ENCODE results near the gene CADPS2.

CADPS2 gene

DNA sequence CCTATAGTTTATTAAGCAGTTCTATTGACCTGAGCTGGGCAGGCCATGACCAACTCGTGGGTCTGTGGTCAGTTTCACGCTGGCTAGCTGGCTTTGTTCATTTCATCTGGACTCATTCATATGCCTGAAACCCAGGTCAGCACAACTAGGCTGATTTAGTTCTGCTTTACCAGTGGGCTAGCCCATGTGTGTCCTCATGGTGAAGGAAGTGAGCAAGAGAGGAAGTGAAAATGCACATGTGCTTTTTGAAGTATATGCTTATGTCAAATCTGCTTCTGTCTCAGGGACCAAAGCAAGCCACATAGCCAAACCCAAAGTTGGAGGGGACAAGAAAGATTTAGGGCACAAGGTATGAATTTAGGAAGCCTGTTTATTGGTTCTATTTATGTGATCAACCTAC, 341.8 kb downstream of the CADPS2 start:
- in situ Hi-C loops (cut with HindIII; ENCODE audit: low sequenced_read_pairs) = no loop called here

DNA sequence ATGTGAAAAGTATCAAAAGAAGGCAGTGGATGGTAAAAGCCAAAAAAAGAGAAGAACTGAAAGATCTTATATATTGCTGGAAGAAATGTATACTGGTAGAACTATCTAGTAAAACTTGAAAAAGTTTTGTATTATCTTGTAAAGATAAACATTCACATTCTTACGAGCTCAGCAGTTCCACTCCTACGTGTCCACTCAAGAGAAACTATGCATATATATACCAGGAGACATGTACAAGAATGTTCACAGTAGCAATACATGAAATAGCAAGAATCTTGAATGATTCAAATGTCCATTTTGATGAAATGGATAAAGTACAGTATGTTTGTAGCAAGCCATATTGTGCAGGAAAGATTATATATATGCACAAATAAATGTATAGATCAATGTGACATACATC, 342.4 kb downstream of the CADPS2 start:
- in situ Hi-C loops (cut with HindIII; ENCODE audit: low sequenced_read_pairs) = no loop called here

DNA sequence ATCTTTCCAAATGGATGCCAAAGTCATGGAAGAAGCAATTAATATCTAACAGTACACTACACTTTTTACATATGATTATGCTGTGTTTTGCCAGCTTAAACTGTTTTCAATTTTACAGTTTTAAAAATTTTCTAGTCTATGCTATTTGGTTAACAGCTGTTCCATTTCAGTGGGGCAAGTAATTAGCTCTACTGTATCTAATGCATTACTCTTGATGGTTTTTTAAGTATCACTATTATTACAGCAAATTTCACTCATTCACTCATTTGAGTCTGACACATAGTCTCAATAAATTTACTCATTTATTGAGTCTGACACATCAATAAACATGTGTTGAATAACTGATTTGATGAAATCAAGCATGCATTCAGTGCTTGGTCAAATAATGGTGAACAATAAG, 343.1 kb downstream of the CADPS2 start:
- in situ Hi-C loops (cut with HindIII; ENCODE audit: low sequenced_read_pairs) = no loop called here

DNA sequence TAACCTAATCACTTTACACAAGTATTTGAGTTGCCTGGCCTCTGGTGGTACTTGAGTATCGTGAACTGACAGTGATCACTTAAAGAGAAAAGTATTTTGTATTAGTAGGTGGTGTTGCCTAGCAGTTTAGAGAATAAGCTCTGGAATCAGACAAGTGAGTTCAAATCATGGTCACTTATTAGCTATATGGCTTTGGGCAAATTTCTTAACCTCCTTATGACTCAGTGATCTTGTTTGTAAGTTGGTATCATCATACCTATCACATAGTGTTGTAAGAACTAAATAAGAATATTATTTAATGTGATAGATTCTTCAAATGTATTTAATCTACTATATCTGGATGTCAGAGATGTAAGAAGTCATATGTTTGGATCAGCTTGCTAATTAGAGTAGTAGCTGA, 351.2 kb downstream of the CADPS2 start:
- in situ Hi-C loops (cut with HindIII; ENCODE audit: low sequenced_read_pairs) = no loop called here

DNA sequence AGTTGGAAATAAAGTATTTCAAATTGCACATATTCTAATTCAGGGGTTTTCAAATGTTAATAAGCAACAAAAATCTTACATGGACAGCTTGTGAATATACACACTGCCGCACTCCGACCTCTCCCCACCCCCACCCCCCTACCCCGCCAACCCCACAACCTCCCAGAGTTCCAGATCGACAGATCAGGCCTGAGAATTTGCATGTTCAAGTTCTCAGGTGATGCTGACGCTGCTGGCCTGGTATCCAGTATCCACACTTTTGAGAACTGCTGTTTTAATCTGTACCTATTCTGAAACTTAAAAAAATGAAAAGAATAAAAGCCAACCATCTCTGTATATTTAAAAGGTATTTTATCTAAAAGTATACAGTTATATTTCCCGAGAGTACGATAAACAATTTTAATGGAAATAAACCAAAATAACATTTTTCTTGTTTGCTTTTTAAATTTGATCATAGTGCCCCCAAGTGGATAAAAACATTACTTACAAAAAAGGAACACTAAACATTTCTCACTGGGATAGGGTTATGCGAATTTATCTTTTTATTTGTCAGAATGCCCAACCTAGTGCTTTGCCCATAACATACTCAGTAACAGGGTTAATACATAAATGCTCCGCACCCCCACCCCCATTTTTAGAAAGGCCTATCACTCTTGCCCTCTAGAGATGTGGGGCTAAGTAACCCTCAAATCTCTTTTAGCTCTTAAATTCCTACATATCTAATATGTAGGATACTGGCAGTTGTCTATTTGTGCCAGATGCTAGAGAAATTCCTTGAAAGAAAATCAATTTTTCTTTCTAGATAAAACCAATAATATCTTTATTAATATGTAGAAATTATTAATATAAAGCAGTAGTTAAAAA, 353.6 kb downstream of the CADPS2 start:
- in situ Hi-C loops (cut with HindIII; ENCODE audit: low sequenced_read_pairs) = no loop called here

DNA sequence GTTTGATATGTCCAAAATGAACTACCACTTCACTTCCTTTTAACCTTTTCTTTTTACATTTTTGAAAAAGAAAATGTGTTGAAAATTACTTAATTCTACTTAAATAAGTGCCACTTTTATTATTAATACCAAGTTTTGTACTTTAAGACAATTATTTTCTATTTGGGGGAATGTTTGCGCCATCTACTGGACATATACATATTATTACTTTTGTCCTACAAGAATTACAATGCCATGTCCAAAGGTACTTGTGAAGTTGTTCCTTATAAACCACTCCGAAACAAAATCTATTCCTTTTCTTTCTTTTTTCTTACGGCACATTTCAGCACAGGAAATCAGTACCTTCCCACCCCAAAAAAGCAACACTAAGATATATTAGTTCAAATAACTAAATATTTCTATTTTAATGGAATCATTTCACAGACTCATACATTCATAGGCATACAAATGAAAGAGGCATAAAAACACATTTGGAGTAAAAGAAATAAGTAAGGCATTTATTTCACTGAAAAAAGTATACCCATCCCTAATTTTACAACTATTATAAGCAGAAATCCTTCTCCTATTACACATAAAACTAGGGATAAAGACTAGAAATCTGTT, 357.3 kb downstream of the CADPS2 start:
- in situ Hi-C loops (cut with HindIII; ENCODE audit: low sequenced_read_pairs) = no loop called here

DNA sequence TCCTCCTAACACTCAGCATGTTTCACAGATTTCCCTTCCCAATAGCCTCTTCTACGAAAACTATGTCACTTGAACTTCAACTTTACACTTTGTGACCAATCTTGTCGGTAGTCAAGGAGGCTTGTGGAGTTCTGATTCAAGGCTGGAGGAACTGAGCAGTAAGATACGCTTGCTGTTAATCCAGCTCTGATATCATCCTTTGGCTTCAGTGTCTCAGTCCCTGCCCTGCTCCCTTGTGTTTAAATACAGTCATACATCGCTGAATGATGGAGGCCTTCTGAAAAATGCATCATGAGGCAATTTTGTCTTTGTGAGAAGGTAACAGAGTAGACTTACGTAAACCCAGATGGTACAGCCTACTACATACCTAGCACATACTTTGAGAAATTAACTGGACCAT, 360.9 kb downstream of the CADPS2 start:
- in situ Hi-C loops (cut with HindIII; ENCODE audit: low sequenced_read_pairs) = no loop called here

DNA sequence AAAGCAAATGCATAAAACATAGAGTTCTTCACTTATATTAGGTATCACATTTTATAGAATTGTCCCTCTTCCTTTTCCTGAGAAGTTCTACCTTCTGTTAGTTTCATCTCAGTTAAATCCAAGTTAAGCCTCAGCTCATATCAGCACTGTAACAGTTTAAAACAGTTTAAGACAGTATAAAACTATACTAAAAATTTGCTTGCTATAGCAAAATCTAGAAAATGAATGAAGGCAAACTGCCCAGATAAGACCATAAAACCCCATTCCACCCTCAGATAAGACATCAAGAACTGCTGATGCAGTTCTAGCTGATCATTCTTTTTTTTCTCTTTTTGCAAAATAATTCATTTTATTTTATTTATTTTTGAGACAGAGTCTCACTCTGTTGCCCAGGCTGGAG, 364.5 kb downstream of the CADPS2 start:
- in situ Hi-C loops (cut with HindIII; ENCODE audit: low sequenced_read_pairs) = loop anchor here (25.0 kb wide), 1 partner anchor 309 kb away; no protein-coding TSS in a partner anchor

DNA sequence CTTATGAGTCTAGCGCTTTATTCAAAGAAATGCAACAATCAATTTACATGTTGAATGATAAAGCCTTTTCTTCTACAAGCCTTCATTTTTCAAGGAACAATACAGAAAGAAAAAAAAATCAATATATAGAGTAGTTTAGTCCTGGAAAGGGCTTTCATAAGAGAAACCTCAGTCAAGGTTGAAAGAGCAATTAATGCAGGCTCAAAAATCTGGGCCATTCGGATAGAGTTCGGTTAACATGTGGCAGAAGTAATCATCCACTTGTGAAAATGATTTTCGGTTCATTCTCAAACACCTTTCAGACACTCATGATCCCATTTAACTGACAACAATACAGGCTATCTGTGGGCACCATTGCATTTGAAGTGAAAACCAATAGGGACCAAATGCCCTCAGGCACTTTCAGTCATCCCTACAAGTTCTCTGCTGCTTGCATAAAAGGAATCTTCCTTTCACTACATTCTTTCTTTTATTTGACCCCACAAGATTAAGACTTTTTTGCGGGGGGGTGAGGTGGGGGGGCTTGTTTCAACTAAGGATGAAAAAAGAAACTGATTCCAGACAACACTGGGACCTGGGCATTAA, 365.2 kb downstream of the CADPS2 start:
- in situ Hi-C loops (cut with HindIII; ENCODE audit: low sequenced_read_pairs) = loop anchor here (25.0 kb wide), 1 partner anchor 309 kb away; no protein-coding TSS in a partner anchor

DNA sequence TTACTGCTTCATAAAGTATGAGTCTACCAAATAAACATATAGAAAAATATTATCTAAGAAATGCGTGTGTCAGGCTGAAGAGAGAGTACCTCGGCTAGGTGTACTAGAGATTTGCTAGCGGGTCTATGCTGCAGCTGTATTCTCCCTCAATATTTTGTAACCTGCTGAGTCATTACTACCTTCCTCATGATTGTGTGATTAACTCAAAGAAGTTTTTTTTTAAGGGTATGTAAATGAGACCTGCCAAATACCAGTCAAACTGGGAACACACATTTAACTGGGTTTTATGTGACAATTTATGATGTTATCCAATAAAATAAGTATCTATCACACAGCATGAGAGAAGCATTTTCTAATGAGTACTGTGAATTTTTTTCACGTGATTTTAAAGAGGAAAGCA, 367.8 kb downstream of the CADPS2 start:
- in situ Hi-C loops (cut with HindIII; ENCODE audit: low sequenced_read_pairs) = loop anchor here (25.0 kb wide), 1 partner anchor 306 kb away; no protein-coding TSS in a partner anchor

DNA sequence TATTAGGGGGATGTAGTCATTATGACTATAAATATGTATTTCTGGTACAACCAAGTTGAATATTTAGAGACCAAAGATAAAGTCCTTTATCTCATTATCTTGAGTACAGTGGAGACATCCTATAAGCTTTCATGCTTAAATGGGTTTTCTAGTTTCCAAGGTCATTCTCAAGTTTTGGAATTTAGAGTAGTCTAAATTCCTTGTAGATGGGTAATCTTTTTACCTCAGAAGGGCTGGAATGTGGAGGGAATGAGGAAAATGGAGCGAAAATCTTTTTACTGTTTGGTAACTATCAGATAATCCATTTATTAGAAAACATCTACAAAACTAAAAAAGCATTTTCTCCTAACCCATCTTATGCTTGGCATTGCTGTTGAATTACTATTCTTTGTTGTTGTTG, 368.7 kb downstream of the CADPS2 start:
- in situ Hi-C loops (cut with HindIII; ENCODE audit: low sequenced_read_pairs) = loop anchor here (25.0 kb wide), 1 partner anchor 305 kb away; no protein-coding TSS in a partner anchor

DNA sequence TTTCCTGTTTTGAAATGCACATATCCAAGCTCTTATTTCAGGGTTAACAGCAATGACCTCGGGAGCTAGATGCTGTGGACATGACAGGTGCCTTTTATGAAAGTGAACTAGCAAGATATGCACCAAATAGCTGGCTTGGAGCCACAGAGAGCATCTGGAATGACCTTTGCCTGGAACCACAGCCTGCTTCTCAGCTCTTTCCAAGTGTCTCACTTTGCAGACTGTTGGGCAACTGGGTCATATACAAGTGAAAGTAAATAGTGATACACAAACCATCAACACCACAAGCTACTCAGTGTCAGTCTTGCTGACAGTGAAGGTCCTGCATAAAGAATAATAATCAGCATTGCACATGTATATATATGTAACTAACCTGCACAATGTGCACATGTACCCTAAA, 370.9 kb downstream of the CADPS2 start:
- in situ Hi-C loops (cut with HindIII; ENCODE audit: low sequenced_read_pairs) = loop anchor here (25.0 kb wide), 1 partner anchor 303 kb away; no protein-coding TSS in a partner anchor

DNA sequence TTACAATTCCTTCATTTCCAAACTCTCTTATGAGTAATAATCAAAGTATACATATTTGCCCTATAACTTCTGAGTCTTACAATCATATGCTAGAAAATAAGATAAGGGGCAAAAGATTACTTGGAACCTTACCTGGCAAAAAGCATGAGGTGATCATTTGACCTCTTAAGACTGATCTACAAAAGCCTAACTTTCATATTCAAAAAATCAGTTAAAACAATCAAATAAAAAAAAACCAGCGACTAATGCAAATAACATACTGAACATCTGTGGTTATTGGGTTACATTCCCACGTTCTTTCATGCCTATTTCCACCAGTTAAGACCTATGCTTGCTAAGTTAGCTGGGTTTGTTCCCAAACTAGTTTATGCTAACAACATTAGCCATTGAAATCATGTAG, 375.0 kb downstream of the CADPS2 start:
- in situ Hi-C loops (cut with HindIII; ENCODE audit: low sequenced_read_pairs) = loop anchor here (25.0 kb wide), 1 partner anchor 299 kb away; no protein-coding TSS in a partner anchor

DNA sequence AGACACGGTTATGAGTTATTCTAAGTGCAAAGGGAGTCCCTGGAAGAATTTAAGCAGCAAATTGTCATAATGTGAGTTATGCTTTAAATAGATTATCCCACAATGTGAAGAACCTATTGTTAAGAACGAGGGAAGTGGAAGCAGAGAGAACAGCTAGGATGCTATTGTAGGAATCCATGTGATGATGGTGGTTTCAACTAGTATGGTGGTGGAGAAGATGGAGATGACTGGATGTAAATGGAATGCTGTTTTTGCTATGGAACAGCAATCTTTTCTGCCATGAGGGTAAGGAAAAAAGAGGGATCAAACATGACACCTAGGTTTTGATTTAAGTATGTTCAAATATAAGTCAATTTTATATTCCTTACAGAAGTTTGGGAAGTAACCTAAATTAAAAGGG, 378.7 kb downstream of the CADPS2 start:
- in situ Hi-C loops (cut with HindIII; ENCODE audit: low sequenced_read_pairs) = loop anchor here (25.0 kb wide), 1 partner anchor 295 kb away; no protein-coding TSS in a partner anchor

DNA sequence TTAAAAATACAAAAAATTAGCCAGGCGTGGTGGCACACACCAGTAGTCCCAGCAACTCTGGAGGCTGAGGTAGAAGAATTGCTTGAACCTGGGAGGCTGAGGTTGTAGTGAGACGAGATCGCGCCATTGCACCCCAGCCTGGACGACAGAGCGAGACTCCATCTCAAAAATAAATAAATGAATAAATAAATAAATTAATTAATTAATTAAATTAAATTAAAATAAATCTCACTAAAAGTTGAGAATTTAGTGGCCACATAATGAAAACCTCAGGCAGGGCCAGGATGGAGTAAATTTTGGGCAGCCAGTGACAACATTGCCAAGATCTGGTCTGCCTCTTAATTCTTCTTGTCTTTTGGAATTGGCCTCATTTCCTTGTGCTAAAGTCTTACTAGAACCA, 394.3 kb downstream of the CADPS2 start:
- in situ Hi-C loops (cut with HindIII; ENCODE audit: low sequenced_read_pairs) = no loop called here

DNA sequence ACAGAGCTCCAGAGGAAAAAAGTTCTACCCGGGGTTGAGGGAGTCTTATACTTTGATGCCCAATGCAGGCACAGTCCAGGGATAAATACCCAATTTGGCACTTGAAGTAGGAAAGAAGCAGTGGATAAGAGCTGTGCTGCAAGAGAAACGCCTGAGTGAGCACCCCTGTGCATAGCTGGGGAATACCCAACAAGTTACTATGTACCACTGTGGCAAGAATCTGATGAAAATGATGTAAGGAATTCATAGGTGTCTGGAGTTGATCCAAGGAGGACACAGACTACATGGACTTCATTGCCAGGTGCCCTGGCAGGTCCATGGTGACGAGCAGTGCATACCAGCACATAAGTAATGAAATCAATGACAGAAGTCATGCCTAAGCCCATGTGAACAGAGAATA, 398.0 kb downstream of the CADPS2 start:
- in situ Hi-C loops (cut with HindIII; ENCODE audit: low sequenced_read_pairs) = no loop called here

DNA sequence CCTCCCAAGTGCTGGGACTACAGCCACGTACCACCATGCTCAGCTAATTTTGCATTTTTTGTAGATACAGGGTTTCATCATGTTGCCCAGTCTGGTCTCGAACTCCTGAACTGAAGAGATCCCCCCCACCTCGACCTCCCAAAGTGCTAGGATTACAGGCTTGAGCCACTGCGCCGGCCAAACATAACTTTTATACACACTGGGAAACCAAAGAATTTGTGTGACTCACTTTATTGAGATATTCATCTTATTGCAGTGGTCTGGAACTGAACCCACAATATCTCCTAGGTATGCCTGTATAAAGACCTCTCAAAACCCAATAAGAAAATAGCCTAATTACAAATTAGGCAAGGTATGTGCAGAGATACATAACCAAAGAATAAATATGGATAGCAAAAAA, 399.1 kb downstream of the CADPS2 start:
- in situ Hi-C loops (cut with HindIII; ENCODE audit: low sequenced_read_pairs) = no loop called here

DNA sequence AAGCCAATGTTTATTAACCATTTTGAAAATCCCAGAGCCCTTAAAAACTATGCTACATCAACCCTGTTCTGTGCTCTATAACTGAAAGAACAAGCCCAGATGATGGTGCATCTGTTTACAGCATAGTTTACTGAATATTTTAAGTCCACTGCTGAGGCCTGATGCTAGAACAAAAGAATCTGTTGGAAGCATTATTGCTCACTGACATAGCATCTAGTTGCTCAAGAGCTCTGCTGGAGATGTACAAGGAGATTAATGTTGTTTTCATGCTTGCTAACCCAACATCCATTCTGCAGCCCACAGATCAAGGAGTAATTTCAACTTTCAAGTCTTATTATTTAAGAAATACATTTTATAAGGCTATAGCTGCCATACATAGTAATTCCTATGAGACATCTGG, 400.4 kb downstream of the CADPS2 start:
- in situ Hi-C loops (cut with HindIII; ENCODE audit: low sequenced_read_pairs) = no loop called here

DNA sequence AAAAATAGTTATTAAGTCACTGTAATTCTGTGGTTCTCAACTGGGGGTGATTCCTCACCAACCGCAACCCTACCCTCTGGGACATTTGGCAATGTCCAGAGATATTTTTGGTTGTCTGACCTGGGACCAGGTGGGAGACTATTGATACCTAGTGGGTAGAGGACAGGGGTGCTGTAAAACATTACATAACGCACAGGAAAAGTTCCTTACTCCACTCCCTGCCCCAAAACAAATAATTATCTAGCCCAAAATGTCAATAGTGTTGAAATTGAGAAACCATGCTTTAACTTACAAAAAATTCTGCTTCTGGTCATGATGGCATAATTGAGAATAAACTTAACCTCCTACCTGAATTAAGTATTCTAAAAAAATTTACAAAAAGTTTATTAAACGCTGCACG, 404.0 kb downstream of the CADPS2 start:
- in situ Hi-C loops (cut with HindIII; ENCODE audit: low sequenced_read_pairs) = no loop called here

DNA sequence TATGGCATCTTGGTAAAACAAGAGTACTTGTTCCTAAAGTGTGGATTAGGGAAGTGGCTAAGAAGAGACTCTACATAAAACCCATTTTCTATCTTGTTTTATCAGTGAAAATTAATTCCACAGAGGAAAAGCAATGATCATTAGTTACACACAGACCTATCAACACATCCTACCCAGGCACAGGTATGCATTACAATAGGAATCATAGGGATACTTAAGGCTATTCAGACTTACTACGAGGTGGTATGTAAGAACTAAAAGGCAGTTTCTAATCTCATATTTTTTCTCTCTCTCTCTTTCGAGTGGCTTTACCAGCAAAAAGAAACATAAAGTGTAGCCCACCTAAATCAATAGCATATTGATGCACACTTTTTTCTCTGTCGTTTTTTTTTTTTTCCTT, 415.4 kb downstream of the CADPS2 start:
- in situ Hi-C loops (cut with HindIII; ENCODE audit: low sequenced_read_pairs) = no loop called here

DNA sequence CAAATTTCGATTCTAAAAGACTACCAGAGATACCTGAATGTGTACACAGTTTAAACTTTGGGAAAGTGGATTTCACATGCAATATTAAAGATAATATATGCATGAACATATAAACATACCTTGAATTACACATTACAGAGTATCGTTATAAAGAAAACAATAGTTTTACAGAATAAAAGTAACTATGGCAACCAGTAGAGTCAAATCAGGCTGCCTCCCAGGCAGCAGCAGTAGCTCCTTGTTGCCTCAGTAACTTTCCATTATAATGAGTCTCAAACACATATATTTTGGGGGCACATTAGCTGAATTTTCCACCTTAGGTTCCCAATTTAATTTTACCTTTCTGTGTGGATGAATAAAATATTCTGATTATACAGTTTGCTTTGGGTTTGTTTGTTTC, 417.3 kb downstream of the CADPS2 start:
- in situ Hi-C loops (cut with HindIII; ENCODE audit: low sequenced_read_pairs) = no loop called here
